Mucosa of descending colon (tissue), 3 donors: ENCODE measurements around the gene SLC15A1. TPM values are rescaled to one million over a fixed set of nuclear protein-coding genes. Genes with fewer than 3 reads are reported as not detected.

Experiments used
- ATAC-seq: fragments of 200-7000 bp; cut with Tn5 transposase; one replicate; pipeline ENCODE4 v1.9.1; 2020; ENCODE audit warnings: mild to moderate bottlenecking, moderate library complexity
- DNase-seq, 3 donors: peaks; one replicate each; pipeline ENCODE4 v3.0.0-alpha.2; 2020
- H3K36me3 ChIP-seq: fragments of 200-600 bp; one replicate; pipeline ENCODE4 v1.8.0; 2021; ENCODE audit warnings: low read depth, mild to moderate bottlenecking
- H3K4me1 ChIP-seq: fragments of 200-600 bp; one replicate; pipeline ENCODE4 v1.8.0; 2021; ENCODE audit warnings: low read depth, mild to moderate bottlenecking
- H3K4me3 ChIP-seq: fragments of 200-600 bp; one replicate; pipeline ENCODE4 v1.8.0; 2021; ENCODE audit warnings: mild to moderate bottlenecking
- H3K9me3 ChIP-seq: fragments of 200-600 bp; one replicate; pipeline ENCODE4 v1.8.0; 2021; ENCODE audit warnings: mild to moderate bottlenecking
- intact Hi-C, 2 donors: fragments of 100-400 bp; cut with DNase I in 1 of 2; cut with micrococcal nuclease in 1 of 2; formaldehyde crosslinking; loops; one replicate each; pipeline versions ENCODE4 v1.11.0 to v1.11.1; 2022; cut with DNase I, micrococcal nuclease
- total RNA-seq, 3 donors: library from RNA; stranded (reverse); fragmentation: NEBNext Ultra II Directional in 2 of 3; extraction: Animal tissue kit (Norgen Biotek cat#: 25700) in 2 of 3; gene quantifications; one replicate each; pipeline versions ENCODE4 v1.2.1 to v1.2.4, GENCODE V29; 2021 to 2023
- TF ChIP-seq, protein P1 (sequence below): fragments of 200-600 bp; IDR thresholded peaks from one replicate; pipeline ENCODE4 v1.8.0; 2022; ENCODE audit warnings: antibody characterized with exemption, mild to moderate bottlenecking
- donor health status: DM: no; HTN: no; CAD: no; lungs with moderate emphysema.
- donor health status: DM: no; HTN: no; CAD: no.
- donor health status: DM: no; HTN: yes; CAD: no.

Gene SLC15A1
- total RNA-seq, 3 donors from 2014 or later = 27.2 to 45.1 (median 37.9) TPM

DNA sequence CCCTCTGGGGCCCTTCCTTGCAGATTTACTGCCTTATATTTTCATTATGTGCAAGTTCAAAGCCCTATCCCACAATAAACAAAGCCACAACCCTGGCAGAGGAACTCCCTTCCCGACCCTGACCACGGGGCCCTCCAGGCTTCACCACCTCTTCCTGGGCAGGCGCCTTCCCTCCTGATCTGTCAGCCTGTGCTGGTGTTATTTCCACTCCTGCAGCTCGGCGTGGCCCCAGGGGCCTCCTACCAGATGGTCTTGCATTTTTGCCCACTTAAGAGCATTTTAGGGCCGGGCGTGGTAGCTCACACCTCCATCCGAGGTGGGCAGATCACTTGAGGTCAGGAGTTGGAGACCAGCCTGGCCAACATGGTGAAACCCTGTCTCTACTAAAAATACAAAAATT, 22.8 kb downstream of the SLC15A1 start:
- peaks cover 8% of the 10 kb centered on the region for H3K4me1 ChIP-seq

DNA sequence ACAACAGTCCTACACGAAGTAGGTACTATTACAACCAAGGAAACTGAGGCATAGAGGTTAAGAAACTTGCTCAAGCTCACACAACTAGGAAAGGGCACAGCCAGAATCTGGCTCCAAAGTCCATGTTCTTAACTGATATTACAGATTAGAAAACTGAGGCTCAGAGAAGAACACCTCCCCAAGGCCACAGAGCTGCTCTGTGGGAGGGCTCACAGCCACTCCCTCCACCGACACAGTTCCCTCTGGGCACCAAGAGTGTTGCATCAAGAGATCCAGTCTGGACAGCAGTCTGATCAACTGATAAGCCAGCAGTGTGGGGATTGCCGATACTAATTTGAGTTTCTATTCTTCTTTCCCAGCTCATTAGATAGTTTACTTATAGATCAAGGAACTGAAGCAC, 29.5 kb downstream of the SLC15A1 start:
- ATAC-seq (no peak), DNase-seq (no peak)
- no peaks in the 10 kb centered on the region for H3K9me3 ChIP-seq
- no peaks in the 10 kb centered on the region for H3K4me1 ChIP-seq
- H3K36me3 ChIP-seq = no peaks in the 10 kb centered on the region
- intact Hi-C loops = no loop called here
- H3K4me3 ChIP-seq = no peak overlapping the region
- TF ChIP-seq, protein P1, sequence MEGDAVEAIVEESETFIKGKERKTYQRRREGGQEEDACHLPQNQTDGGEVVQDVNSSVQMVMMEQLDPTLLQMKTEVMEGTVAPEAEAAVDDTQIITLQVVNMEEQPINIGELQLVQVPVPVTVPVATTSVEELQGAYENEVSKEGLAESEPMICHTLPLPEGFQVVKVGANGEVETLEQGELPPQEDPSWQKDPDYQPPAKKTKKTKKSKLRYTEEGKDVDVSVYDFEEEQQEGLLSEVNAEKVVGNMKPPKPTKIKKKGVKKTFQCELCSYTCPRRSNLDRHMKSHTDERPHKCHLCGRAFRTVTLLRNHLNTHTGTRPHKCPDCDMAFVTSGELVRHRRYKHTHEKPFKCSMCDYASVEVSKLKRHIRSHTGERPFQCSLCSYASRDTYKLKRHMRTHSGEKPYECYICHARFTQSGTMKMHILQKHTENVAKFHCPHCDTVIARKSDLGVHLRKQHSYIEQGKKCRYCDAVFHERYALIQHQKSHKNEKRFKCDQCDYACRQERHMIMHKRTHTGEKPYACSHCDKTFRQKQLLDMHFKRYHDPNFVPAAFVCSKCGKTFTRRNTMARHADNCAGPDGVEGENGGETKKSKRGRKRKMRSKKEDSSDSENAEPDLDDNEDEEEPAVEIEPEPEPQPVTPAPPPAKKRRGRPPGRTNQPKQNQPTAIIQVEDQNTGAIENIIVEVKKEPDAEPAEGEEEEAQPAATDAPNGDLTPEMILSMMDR = no peak

More for the DNA sequence above, 22.8 kb downstream of the SLC15A1 start:
- H3K4me3 ChIP-seq = no peak overlapping the region
- intact Hi-C loops = no loop called here
- DNase-seq = no peak
- no peak for ATAC-seq
- TF ChIP-seq, protein P1 = no peak
- H3K36me3 ChIP-seq = no peaks in the 10 kb centered on the region
- H3K9me3 ChIP-seq = no peaks in the 10 kb centered on the region

- DNase-seq = no peak
- Histone ChIP-seq H3K36me3 (no peaks in the 10 kb centered on the region), H3K9me3 (no peaks in the 10 kb centered on the region), H3K4me3 (no peak overlapping the region), H3K4me1 (no peaks in the 10 kb centered on the region)
- intact Hi-C loops = no loop called here
- ATAC-seq = no peak
- TF ChIP-seq, protein P1 = no peak
Observed at GRCh38 chr13:98721825-98722510, 30.5 kb downstream of the SLC15A1 start.

GRCh38 chr13:98719527-98720250, 32.8 kb downstream of the SLC15A1 start:
- TF ChIP-seq, protein P1 = no peak
- DNase-seq (no peak), ATAC-seq (no peak)
- H3K4me3 ChIP-seq = no peak overlapping the region
- no peaks in the 10 kb centered on the region for H3K36me3 ChIP-seq
- intact Hi-C loops = no loop called here
- H3K9me3 ChIP-seq = no peaks in the 10 kb centered on the region
- H3K4me1 ChIP-seq = no peaks in the 10 kb centered on the region

DNA sequence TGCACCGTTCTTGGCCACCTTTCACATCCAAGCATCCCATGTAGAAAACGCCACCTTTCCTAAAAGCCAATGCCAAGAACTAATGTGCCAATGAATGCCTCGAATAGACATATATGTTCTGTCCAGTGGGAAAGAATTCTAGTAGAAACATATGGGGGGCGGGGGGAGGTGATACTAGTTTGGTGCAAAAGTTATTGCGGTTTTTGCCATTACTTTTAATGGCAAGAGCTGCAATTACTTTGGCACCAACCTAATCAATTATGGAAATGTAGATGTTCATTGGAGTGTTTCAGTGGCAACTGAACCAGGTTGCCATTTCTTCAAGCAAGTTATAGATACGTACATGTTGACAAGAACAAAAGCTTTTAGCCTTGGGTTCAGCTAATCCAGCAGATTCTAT, 34.6 kb downstream of the SLC15A1 start:
- Histone ChIP-seq H3K9me3 (no peaks in the 10 kb centered on the region), H3K36me3 (no peaks in the 10 kb centered on the region), H3K4me3 (no peak overlapping the region), H3K4me1 (no peaks in the 10 kb centered on the region)
- ATAC-seq = no peak
- no peak for DNase-seq
- TF ChIP-seq, protein P1 = no peak
- intact Hi-C loops = no loop called here
